ENCODE data around the gene PPP1R13B.

DNA sequence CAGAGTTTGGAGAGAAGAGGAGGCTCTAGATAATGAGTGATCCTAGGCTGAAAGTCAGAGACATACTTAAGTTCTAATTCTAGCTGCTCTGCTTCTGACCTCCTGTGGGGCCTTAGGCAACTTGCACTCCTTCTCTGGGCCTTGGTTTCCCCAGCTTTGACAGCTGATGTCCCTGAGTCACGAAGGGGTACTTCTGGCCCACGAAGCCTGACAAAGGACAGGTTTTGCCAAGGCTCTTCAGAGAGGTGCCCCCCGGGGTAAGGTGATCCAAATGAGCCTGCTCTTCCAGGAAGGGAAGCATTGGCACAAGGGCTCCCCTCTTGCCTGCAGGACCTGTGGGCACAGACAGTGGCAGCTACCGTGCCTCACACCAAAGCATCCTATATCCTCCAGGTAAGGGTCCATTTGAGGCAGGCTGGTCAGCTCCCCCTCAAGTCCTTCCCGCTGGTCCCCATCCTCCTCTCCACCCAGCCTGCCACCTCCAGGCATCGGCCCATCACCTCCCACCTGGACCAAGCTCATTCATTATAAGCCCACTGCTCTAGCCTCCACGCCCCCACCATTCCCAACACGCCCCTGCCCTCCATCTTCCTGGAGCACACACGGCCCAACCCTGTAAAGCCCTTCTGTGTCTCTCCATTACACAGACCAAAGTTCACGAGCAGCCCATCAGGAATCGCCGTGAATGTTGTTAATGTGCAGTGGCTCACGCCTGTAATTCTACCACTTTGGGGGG lies 1.9 kb upstream of the PPP1R13B start:
- TF ChIP-seq, protein P1, sequence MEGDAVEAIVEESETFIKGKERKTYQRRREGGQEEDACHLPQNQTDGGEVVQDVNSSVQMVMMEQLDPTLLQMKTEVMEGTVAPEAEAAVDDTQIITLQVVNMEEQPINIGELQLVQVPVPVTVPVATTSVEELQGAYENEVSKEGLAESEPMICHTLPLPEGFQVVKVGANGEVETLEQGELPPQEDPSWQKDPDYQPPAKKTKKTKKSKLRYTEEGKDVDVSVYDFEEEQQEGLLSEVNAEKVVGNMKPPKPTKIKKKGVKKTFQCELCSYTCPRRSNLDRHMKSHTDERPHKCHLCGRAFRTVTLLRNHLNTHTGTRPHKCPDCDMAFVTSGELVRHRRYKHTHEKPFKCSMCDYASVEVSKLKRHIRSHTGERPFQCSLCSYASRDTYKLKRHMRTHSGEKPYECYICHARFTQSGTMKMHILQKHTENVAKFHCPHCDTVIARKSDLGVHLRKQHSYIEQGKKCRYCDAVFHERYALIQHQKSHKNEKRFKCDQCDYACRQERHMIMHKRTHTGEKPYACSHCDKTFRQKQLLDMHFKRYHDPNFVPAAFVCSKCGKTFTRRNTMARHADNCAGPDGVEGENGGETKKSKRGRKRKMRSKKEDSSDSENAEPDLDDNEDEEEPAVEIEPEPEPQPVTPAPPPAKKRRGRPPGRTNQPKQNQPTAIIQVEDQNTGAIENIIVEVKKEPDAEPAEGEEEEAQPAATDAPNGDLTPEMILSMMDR (conservative IDR thresholded peaks at IDR 0.05; ENCODE audit: low read depth in 2 of 2): no peak
- TF ChIP-seq POLR2AphosphoS5 (IDR thresholded peaks at IDR 0.05; ENCODE audit: low read depth): no peak
- TF ChIP-seq JUNB (IDR thresholded peaks at IDR 0.05; ENCODE audit: unreplicated experiment): no peak
- TF ChIP-seq, protein P2, sequence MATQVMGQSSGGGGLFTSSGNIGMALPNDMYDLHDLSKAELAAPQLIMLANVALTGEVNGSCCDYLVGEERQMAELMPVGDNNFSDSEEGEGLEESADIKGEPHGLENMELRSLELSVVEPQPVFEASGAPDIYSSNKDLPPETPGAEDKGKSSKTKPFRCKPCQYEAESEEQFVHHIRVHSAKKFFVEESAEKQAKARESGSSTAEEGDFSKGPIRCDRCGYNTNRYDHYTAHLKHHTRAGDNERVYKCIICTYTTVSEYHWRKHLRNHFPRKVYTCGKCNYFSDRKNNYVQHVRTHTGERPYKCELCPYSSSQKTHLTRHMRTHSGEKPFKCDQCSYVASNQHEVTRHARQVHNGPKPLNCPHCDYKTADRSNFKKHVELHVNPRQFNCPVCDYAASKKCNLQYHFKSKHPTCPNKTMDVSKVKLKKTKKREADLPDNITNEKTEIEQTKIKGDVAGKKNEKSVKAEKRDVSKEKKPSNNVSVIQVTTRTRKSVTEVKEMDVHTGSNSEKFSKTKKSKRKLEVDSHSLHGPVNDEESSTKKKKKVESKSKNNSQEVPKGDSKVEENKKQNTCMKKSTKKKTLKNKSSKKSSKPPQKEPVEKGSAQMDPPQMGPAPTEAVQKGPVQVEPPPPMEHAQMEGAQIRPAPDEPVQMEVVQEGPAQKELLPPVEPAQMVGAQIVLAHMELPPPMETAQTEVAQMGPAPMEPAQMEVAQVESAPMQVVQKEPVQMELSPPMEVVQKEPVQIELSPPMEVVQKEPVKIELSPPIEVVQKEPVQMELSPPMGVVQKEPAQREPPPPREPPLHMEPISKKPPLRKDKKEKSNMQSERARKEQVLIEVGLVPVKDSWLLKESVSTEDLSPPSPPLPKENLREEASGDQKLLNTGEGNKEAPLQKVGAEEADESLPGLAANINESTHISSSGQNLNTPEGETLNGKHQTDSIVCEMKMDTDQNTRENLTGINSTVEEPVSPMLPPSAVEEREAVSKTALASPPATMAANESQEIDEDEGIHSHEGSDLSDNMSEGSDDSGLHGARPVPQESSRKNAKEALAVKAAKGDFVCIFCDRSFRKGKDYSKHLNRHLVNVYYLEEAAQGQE (IDR thresholded peaks at IDR 0.05; ENCODE audit: unreplicated experiment): no peak
- TF ChIP-seq EZH2 (IDR thresholded peaks at IDR 0.05; ENCODE audit: low read depth, unreplicated experiment): no peak
- TF ChIP-seq EZH2phosphoT487 (IDR thresholded peaks at IDR 0.05; ENCODE audit: unreplicated experiment): no peak
- TF ChIP-seq, protein P3, sequence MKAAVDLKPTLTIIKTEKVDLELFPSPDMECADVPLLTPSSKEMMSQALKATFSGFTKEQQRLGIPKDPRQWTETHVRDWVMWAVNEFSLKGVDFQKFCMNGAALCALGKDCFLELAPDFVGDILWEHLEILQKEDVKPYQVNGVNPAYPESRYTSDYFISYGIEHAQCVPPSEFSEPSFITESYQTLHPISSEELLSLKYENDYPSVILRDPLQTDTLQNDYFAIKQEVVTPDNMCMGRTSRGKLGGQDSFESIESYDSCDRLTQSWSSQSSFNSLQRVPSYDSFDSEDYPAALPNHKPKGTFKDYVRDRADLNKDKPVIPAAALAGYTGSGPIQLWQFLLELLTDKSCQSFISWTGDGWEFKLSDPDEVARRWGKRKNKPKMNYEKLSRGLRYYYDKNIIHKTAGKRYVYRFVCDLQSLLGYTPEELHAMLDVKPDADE (IDR thresholded peaks at IDR 0.05): no peak
- no peak for TF ChIP-seq ZNF331 (CRISPR knock-in tag; IDR thresholded peaks at IDR 0.05; ENCODE audit: low read depth)

Measured in GM23338 (cell line).